HepG2 (cell line): Measurements from ENCODE around the gene CACNA1F. TPM values are rescaled to one million over a fixed set of nuclear protein-coding genes. Genes with fewer than 3 reads are reported as not detected.
A peak's percentile ranks its signal among the peaks of the same experiment; 100 is the strongest.

Experiments
- DNMT1 ChIP-seq: sonication (generic); formaldehyde crosslinking; IDR thresholded peaks from 2 replicates; pipeline ENCODE4 v1.5.1; 2020; ENCODE audit warnings: mild to moderate bottlenecking, missing genetic modification reagents
- ELF1 ChIP-seq: sonication (generic); formaldehyde crosslinking; IDR thresholded peaks from 2 replicates; pipeline ENCODE4 v1.4.0; 2020; ENCODE audit warnings: missing genetic modification reagents
- FOSL1 ChIP-seq: sonication (generic); formaldehyde crosslinking; IDR thresholded peaks from 2 replicates; pipeline ENCODE4 v1.9.0; 2021; ENCODE audit warnings: missing genetic modification reagents, borderline replicate concordance
- HDAC1 ChIP-seq: sonication (generic); formaldehyde crosslinking; IDR thresholded peaks from 2 replicates; pipeline ENCODE4 v1.5.1; 2020; ENCODE audit warnings: mild to moderate bottlenecking, missing genetic modification reagents
- KDM5B ChIP-seq: sonication (generic); formaldehyde crosslinking; IDR thresholded peaks from 2 replicates; pipeline ENCODE4 v1.4.0; 2020; ENCODE audit warnings: missing genetic modification reagents, mild to moderate bottlenecking, borderline replicate concordance
- NBN ChIP-seq: fragments of 450-650 bp; conservative IDR thresholded peaks from 2 replicates; pipeline ENCODE4 v1.6.1; 2017
- NPAS2 ChIP-seq: sonication (generic); formaldehyde crosslinking; IDR thresholded peaks from 2 replicates; pipeline ENCODE4 v1.8.0; 2022; ENCODE audit warnings: mild to moderate bottlenecking, missing genetic modification reagents, borderline replicate concordance
- RBM22 ChIP-seq: fragments of 200-400 bp; formaldehyde crosslinking; optimal IDR thresholded peaks from 2 replicates; pipeline ENCODE3; 2017; ENCODE audit warnings: mild to moderate bottlenecking, low read length, moderate library complexity
- REXO4 ChIP-seq: sonication (generic); formaldehyde crosslinking; IDR thresholded peaks from 2 replicates; pipeline ENCODE4 v1.8.0; 2022; ENCODE audit warnings: missing genetic modification reagents, mild to moderate bottlenecking, borderline replicate concordance
- RFXAP ChIP-seq: sonication (generic); formaldehyde crosslinking; IDR thresholded peaks from 2 replicates; pipeline ENCODE4 v1.4.0; 2020; ENCODE audit warnings: missing genetic modification reagents, borderline replicate concordance
- SETDB1 ChIP-seq: sonication (generic); formaldehyde crosslinking; IDR thresholded peaks from 2 replicates; pipeline ENCODE4 v1.5.1; 2020; ENCODE audit warnings: missing genetic modification reagents, mild to moderate bottlenecking, borderline replicate concordance
- ZBTB20 ChIP-seq: sonication (generic); formaldehyde crosslinking; IDR thresholded peaks from 2 replicates; pipeline ENCODE4 v1.8.1; 2023; ENCODE audit warnings: missing genetic modification reagents, low read depth, mild to moderate bottlenecking, borderline replicate concordance
- ZC3H4 ChIP-seq: sonication (generic); formaldehyde crosslinking; IDR thresholded peaks from 2 replicates; pipeline ENCODE4 v1.4.0; 2020; ENCODE audit warnings: missing genetic modification reagents, borderline replicate concordance
- ZFP36L1 ChIP-seq: sonication (generic); formaldehyde crosslinking; IDR thresholded peaks from 2 replicates; pipeline ENCODE4 v1.8.0; 2022; ENCODE audit warnings: mild to moderate bottlenecking, missing genetic modification reagents, moderate library complexity
- ZNF180 ChIP-seq: sonication (generic); formaldehyde crosslinking; IDR thresholded peaks from 2 replicates; pipeline ENCODE4 v1.4.0; 2020; ENCODE audit warnings: low read depth, missing genetic modification reagents, borderline replicate concordance
- ZNF280D ChIP-seq: sonication (generic); formaldehyde crosslinking; IDR thresholded peaks from 2 replicates; pipeline ENCODE4 v1.5.1; 2020; ENCODE audit warnings: mild to moderate bottlenecking, missing genetic modification reagents
- ZNF432 ChIP-seq: sonication (generic); formaldehyde crosslinking; IDR thresholded peaks from 2 replicates; pipeline ENCODE4 v1.5.0; 2020; ENCODE audit warnings: missing genetic modification reagents, mild to moderate bottlenecking, borderline replicate concordance
- ZNF574 ChIP-seq: sonication (generic); formaldehyde crosslinking; IDR thresholded peaks from 2 replicates; pipeline ENCODE4 v1.4.0; 2020; ENCODE audit warnings: missing genetic modification reagents
- ZNF674 ChIP-seq: sonication (generic); formaldehyde crosslinking; IDR thresholded peaks from 2 replicates; pipeline ENCODE4 v1.5.0; 2020; ENCODE audit warnings: low read depth, mild to moderate bottlenecking, missing genetic modification reagents
- ZNF83 ChIP-seq: sonication (generic); formaldehyde crosslinking; IDR thresholded peaks from 2 replicates; pipeline ENCODE4 v1.4.0; 2020; ENCODE audit warnings: missing genetic modification reagents, mild to moderate bottlenecking, borderline replicate concordance
- polyA plus RNA-seq, 8 experiments: library from polyadenylated mRNA; depleted of rRNA in 3 of 8; stranded (reverse) in 7 of 8; unstranded in 1 of 8; fragments of >200 nt; fragmentation: Illumina TruSeq in 4 of 8; extraction: Trizol in 4 of 8; gene quantifications; 2 replicates each; pipeline versions ENCODE4 v1.2.1 to v1.2.3, GENCODE V29; 2011 to 2016; ENCODE audit warnings: low read depth in 4 of 8, missing spikeins in 1 of 8, mixed read lengths in 1 of 8; ENCODE audit not compliant: insufficient read depth in 1 of 8
- total RNA-seq, 5 experiments: library from RNA; depleted of rRNA; stranded (reverse); fragments of >200 nt; fragmentation: Illumina TruSeq; extraction: Trizol; gene quantifications; 2 replicates each; pipeline ENCODE4 v1.2.3, GENCODE V29; 2016; ENCODE audit warnings: low read depth in 1 of 5
- TF ChIP-seq, protein P1 (sequence below): sonication (generic); formaldehyde crosslinking; IDR thresholded peaks from 2 replicates; pipeline ENCODE4 v1.9.0; 2021; ENCODE audit warnings: missing genetic modification reagents, mild to moderate bottlenecking, borderline replicate concordance

CACNA1F gene
- total and polyA plus RNA-seq, 2 of the 13 experiments (the other 11 are each of a cell fraction or from before 2014, with no cell fraction given) = 0.03 TPM; not detected in 1

- TF ChIP-seq ZNF574 (CRISPR knock-in tag) (peak; percentile 82), RBM22 (no peak), ZNF432 (no peak), SETDB1 (CRISPR knock-in tag) (no peak), REXO4 (CRISPR knock-in tag) (no peak), ZFP36L1 (CRISPR knock-in tag) (no peak), ZBTB20 (0 out of 2 replicates have a peak, but pooled peaks have one; percentile 48), FOSL1 (no peak), ELF1 (CRISPR knock-in tag) (peak; percentile 25), ZC3H4 (CRISPR knock-in tag) (no peak), NBN (no peak), ZNF83 (CRISPR knock-in tag) (no peak), KDM5B (CRISPR knock-in tag) (peak; percentile 52; the same call in 1 of the 2 replicates), ZNF180 (CRISPR knock-in tag) (no peak), DNMT1 (CRISPR knock-in tag) (no peak), ZNF280D (CRISPR knock-in tag) (no peak), NPAS2 (CRISPR knock-in tag) (no peak), RFXAP (peak; percentile 79; the same call in 1 of the 2 replicates), HDAC1 (CRISPR knock-in tag) (peak; percentile 94), ZNF674 (CRISPR knock-in tag) (no peak)
- TF ChIP-seq, protein P1, sequence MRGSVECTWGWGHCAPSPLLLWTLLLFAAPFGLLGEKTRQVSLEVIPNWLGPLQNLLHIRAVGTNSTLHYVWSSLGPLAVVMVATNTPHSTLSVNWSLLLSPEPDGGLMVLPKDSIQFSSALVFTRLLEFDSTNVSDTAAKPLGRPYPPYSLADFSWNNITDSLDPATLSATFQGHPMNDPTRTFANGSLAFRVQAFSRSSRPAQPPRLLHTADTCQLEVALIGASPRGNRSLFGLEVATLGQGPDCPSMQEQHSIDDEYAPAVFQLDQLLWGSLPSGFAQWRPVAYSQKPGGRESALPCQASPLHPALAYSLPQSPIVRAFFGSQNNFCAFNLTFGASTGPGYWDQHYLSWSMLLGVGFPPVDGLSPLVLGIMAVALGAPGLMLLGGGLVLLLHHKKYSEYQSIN (CRISPR knock-in tag) = no peak
These were observed 33.0 kb downstream of the CACNA1F start, which contains the start of gene SYP (continued) for GRCh38 chrX:49199906-49200771.
